MM.1S (cell line): ENCODE measurements around the gene PTH1R.

Source experiments
- DNase-seq: peaks from one replicate; pipeline ENCODE4 v3.0.0-alpha.2; 2015
- H2AFZ ChIP-seq: fragments of 300-600 bp; sonication (generic); 2 replicates; pipeline ENCODE4 v1.6.0; 2016; ENCODE audit warnings: antibody characterized with exemption, low read length
- H3F3A ChIP-seq: fragments of 300-600 bp; sonication (generic); 2 replicates; pipeline ENCODE4 v1.6.1; 2016; ENCODE audit warnings: mild to moderate bottlenecking, antibody characterized with exemption, low read length, moderate library complexity, mixed read lengths; ENCODE audit not compliant: insufficient read depth
- H3K27ac ChIP-seq: fragments of 300-600 bp; sonication (generic); 2 replicates; pipeline ENCODE4 v1.5.1; 2016; ENCODE audit warnings: mild to moderate bottlenecking, low read length
- H3K27me3 ChIP-seq: fragments of 300-600 bp; sonication (generic); replicated peaks from 2 replicates; pipeline ENCODE4 v1.6.0; 2016; ENCODE audit warnings: low read length; ENCODE audit not compliant: insufficient read depth
- H3K36me3 ChIP-seq: fragments of 300-600 bp; sonication (generic); replicated peaks from 2 replicates; pipeline ENCODE4 v1.6.1; 2016; ENCODE audit warnings: mild to moderate bottlenecking, low read length, mixed read lengths; ENCODE audit not compliant: insufficient read depth
- H3K4me1 ChIP-seq: fragments of 300-600 bp; sonication (generic); 2 replicates; pipeline ENCODE4 v1.6.1; 2016; ENCODE audit warnings: low read length, mixed read lengths
- H3K4me2 ChIP-seq: fragments of 300-600 bp; sonication (generic); 2 replicates; pipeline ENCODE4 v1.6.0; 2016; ENCODE audit warnings: low read depth, low read length
- H3K4me3 ChIP-seq: fragments of 300-600 bp; sonication (generic); 2 replicates; pipeline ENCODE4 v1.5.1; 2016; ENCODE audit warnings: low read length, mixed read lengths
- H3K79me2 ChIP-seq: fragments of 300-600 bp; sonication (generic); 2 replicates; pipeline ENCODE4 v1.6.1; 2016; ENCODE audit warnings: mixed run types, low read length, mixed read lengths
- H3K9ac ChIP-seq: fragments of 300-600 bp; sonication (generic); 2 replicates; pipeline ENCODE4 v1.6.1; 2016; ENCODE audit warnings: low read length, mixed read lengths
- H3K9me2 ChIP-seq: fragments of 300-600 bp; sonication (generic); replicated peaks from 2 replicates; pipeline ENCODE4 v1.6.1; 2016; ENCODE audit warnings: mild to moderate bottlenecking, low read length, mixed read lengths; ENCODE audit not compliant: insufficient read depth
- H3K9me3 ChIP-seq: fragments of 300-600 bp; sonication (generic); replicated peaks from 2 replicates; pipeline ENCODE4 v1.6.1; 2016; ENCODE audit warnings: mild to moderate bottlenecking, low read length, mixed read lengths; ENCODE audit not compliant: insufficient read depth
- H4K20me1 ChIP-seq: fragments of 300-600 bp; sonication (generic); 2 replicates; pipeline ENCODE4 v1.6.1; 2016; ENCODE audit warnings: mild to moderate bottlenecking, low read length, moderate library complexity, mixed read lengths; ENCODE audit not compliant: insufficient read depth
- CTCF ChIP-seq: fragments of 300-600 bp; sonication (generic); IDR thresholded peaks from 2 replicates; pipeline ENCODE4 v1.5.1; 2016; ENCODE audit warnings: antibody characterized with exemption, low read length, mixed read lengths
- EZH2 ChIP-seq: fragments of 300-600 bp; sonication (generic); optimal IDR thresholded peaks from 2 replicates; pipeline ENCODE3; 2017; ENCODE audit warnings: low read depth, mild to moderate bottlenecking, antibody characterized with exemption, low read length, mixed read lengths
- EZH2phosphoT487 ChIP-seq: fragments of 300-600 bp; sonication (generic); IDR thresholded peaks from 2 replicates; pipeline ENCODE4 v1.6.1; 2018; ENCODE audit warnings: antibody characterized with exemption, low read length

Gene PTH1R

GRCh38 chr3:46846624-46847542 is 30.6 kb upstream of the PTH1R start:
- no peaks in the 10 kb centered on the region for H3K36me3 ChIP-seq
- DNase-seq: no peak
- H3K79me2 ChIP-seq: no peaks in the 10 kb centered on the region
- H3K4me1 ChIP-seq: peaks cover 7% of the 10 kb centered on the region; the same call in 1 of the 2 replicates
- H3K27ac ChIP-seq: no peak overlapping the region
- TF ChIP-seq EZH2phosphoT487: no peak
- TF ChIP-seq CTCF: no peak
- no peak for TF ChIP-seq EZH2
- no peaks in the 10 kb centered on the region for H3F3A ChIP-seq
- H3K4me2 ChIP-seq: peak overlapping the region; percentile 95
- H3K9me3 ChIP-seq: no peaks in the 10 kb centered on the region
- peak overlapping the region; percentile 60; the same call in 1 of the 2 replicates for H3K9ac ChIP-seq
- H3K4me3 ChIP-seq: peak overlapping the region; percentile 73
- peak overlapping the region; percentile 98; the same call in 1 of the 2 replicates for H2AFZ ChIP-seq
- no peaks in the 10 kb centered on the region for H4K20me1 ChIP-seq
- H3K9me2 ChIP-seq: no peaks in the 10 kb centered on the region
- H3K27me3 ChIP-seq: peaks cover 7% of the 10 kb centered on the region; the same call in 1 of the 2 replicates

DNA sequence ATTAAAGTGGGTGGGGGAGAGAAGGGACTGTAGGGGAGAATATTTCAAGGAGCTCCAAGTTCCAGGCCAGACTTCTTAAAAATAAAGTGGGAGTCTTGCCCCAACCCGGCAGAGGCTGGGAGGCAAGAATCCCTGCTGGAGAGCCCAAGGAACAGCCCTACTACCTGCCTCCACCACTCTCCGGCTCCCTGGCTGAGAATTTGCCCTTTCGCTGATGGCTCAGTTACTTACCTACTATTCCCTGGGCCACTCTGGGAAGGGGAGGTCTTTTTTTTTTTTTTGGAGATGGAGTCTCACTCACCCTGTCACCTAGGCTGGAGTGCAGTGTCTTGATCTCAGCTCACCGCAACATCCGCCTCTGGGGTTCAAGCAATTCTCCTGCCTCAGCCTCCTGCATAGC is 29.8 kb upstream of the PTH1R start:
- H3K27me3 ChIP-seq: 0 out of 2 replicates have a peak, but pooled peaks cover 5% of the 10 kb centered on the region
- H3K4me2 ChIP-seq: no peak overlapping the region
- no peaks in the 10 kb centered on the region for H4K20me1 ChIP-seq
- no peaks in the 10 kb centered on the region for H3K9me3 ChIP-seq
- H3F3A ChIP-seq: no peaks in the 10 kb centered on the region
- no peak overlapping the region for H3K4me3 ChIP-seq
- no peak overlapping the region for H3K9ac ChIP-seq
- H3K79me2 ChIP-seq: no peaks in the 10 kb centered on the region
- H3K36me3 ChIP-seq: no peaks in the 10 kb centered on the region
- H3K4me1 ChIP-seq: peaks cover 7% of the 10 kb centered on the region; the same call in 1 of the 2 replicates
- no peak for DNase-seq
- H2AFZ ChIP-seq: no peak overlapping the region
- TF ChIP-seq EZH2phosphoT487 (no peak), CTCF (no peak), EZH2 (no peak)
- no peak overlapping the region for H3K27ac ChIP-seq
- no peaks in the 10 kb centered on the region for H3K9me2 ChIP-seq

DNA sequence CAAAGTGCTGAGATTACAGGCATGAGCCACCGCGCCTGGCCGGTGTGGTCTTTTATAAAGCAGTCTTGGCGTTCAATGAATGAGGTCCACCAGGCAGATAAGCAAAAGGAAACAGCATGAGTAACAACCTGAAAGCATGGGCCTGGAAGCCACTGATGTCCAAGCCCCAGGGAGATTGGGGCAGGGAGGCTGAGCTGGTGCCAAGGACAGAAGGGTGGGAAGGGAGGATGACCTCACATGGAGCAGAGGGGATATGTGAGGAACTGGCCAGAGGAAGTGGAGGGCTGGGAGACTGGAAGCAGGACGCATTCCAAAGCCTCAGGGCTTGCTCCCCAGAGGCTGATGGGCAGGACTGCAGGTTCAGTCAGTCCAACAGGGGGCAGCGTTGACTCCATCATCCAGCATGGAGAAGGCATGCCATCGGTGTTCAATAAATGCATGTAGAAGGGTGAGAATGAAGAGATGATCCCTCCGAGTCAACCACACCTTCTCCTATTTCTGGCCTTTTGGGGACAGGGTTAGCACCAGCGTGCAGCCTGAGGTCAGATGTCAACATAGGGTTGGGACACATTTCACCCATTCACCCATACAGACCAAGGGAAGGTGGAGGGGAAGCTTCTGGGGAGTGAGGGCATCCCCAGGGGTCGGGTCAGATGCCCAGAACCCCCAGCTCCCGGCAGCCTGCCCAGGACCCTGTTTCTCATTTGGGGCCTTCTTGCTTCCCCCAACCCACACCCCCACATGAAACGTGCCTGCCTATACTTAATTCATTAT is 29.1 kb upstream of the PTH1R start:
- Histone ChIP-seq H4K20me1 (no peaks in the 10 kb centered on the region), H3K9ac (no peak overlapping the region), H3K4me1 (peaks cover 7% of the 10 kb centered on the region; the same call in 1 of the 2 replicates), H3K79me2 (no peaks in the 10 kb centered on the region), H3K4me2 (no peak overlapping the region), H3K36me3 (no peaks in the 10 kb centered on the region), H3K27me3 (no peaks in the 10 kb centered on the region), H3F3A (no peaks in the 10 kb centered on the region), H3K27ac (no peak overlapping the region), H2AFZ (no peak overlapping the region), H3K9me2 (no peaks in the 10 kb centered on the region), H3K9me3 (no peaks in the 10 kb centered on the region), H3K4me3 (no peak overlapping the region)
- TF ChIP-seq CTCF: peak; percentile 47
- TF ChIP-seq EZH2: no peak
- no peak for DNase-seq
